SK-N-SH (cell line): Measurements from ENCODE around the gene TAOK3.

ENCODE experiments used
- POLR2AphosphoS5 ChIP-seq: IDR thresholded peaks from 2 replicates; pipeline ENCODE4 v1.6.1; 2012; ENCODE audit warnings: low read depth, low read length
- RAD21 ChIP-seq: IDR thresholded peaks from 2 replicates; pipeline ENCODE4 v1.6.1; 2012; ENCODE audit warnings: mild to moderate bottlenecking, low read length
- SIN3A ChIP-seq: IDR thresholded peaks from 2 replicates; pipeline ENCODE4 v1.6.1; 2012; ENCODE audit warnings: low read depth, mild to moderate bottlenecking, low read length, moderate library complexity, borderline replicate concordance
- TF ChIP-seq, protein P1 (sequence below): fragments of 200-600 bp; sonication (generic); IDR thresholded peaks from 2 replicates; pipeline ENCODE4 v1.6.1; 2017; ENCODE audit warnings: antibody characterized with exemption, mild to moderate bottlenecking, moderate library complexity

GRCh38 chr12:118271770-118272417, 100.8 kb downstream of the TAOK3 start:
- no peak for TF ChIP-seq SIN3A
- no peak for TF ChIP-seq POLR2AphosphoS5
- TF ChIP-seq, protein P1, sequence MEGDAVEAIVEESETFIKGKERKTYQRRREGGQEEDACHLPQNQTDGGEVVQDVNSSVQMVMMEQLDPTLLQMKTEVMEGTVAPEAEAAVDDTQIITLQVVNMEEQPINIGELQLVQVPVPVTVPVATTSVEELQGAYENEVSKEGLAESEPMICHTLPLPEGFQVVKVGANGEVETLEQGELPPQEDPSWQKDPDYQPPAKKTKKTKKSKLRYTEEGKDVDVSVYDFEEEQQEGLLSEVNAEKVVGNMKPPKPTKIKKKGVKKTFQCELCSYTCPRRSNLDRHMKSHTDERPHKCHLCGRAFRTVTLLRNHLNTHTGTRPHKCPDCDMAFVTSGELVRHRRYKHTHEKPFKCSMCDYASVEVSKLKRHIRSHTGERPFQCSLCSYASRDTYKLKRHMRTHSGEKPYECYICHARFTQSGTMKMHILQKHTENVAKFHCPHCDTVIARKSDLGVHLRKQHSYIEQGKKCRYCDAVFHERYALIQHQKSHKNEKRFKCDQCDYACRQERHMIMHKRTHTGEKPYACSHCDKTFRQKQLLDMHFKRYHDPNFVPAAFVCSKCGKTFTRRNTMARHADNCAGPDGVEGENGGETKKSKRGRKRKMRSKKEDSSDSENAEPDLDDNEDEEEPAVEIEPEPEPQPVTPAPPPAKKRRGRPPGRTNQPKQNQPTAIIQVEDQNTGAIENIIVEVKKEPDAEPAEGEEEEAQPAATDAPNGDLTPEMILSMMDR: no peak
- no peak for TF ChIP-seq RAD21
